Right lobe of liver (tissue), 6 donors: Measurements from ENCODE around the gene KRTAP5-2. TPM values are rescaled to one million over a fixed set of nuclear protein-coding genes. Genes with fewer than 3 reads are reported as not detected.
"Not testable (repeated sequence)": the region's sequence is repeated elsewhere in the genome, so short reads cannot be mapped to it uniquely, and the experiment has no call there.

Experiments used
- ATAC-seq, 4 donors: fragments of 200-7000 bp; cut with Tn5 transposase; one replicate each; pipeline ENCODE4 v1.9.1; 2020; ENCODE audit warnings: mild to moderate bottlenecking in 4 of 4, moderate library complexity in 4 of 4
- DNase-seq, 3 donors: peaks; one replicate each; pipeline ENCODE4 v3.0.0-alpha.2; 2020
- H3K27ac ChIP-seq, 3 donors: fragments of 200-600 bp; one replicate each; pipeline ENCODE4 v1.8.0; 2022
- H3K27me3 ChIP-seq, 2 donors: fragments of 200-600 bp; one replicate each; pipeline ENCODE4 v1.8.0; 2022
- H3K36me3 ChIP-seq, 4 donors: fragments of 200-600 bp; sonication (generic) in 1 of 4; one replicate each; pipeline versions ENCODE4 v1.5.1 to v1.8.0; 2017 to 2022; ENCODE audit warnings: control low read depth in 1 of 4
- H3K4me1 ChIP-seq, 4 donors: fragments of 200-600 bp; sonication (generic) in 1 of 4; one replicate each; pipeline versions ENCODE4 v1.5.1 to v1.8.0; 2017 to 2022; ENCODE audit warnings: control low read depth in 1 of 4
- H3K4me3 ChIP-seq, 3 donors: fragments of 200-600 bp; one replicate each; pipeline ENCODE4 v1.8.0; 2022
- H3K9me3 ChIP-seq, 4 donors: fragments of 200-600 bp; sonication (generic) in 1 of 4; one replicate each; pipeline versions ENCODE4 v1.5.1 to v1.8.0; 2017 to 2022; ENCODE audit warnings: control low read depth in 1 of 4
- POLR2A ChIP-seq: fragments of 450-650 bp; IDR thresholded peaks from one replicate; pipeline ENCODE4 v1.6.1; 2017; ENCODE audit warnings: antibody characterized with exemption, mild to moderate bottlenecking
- WGBS: methylation state at CpG from one replicate; pipeline ENCODE4 v1.1.6; 2018; ENCODE audit warnings: low coverage, low lambda C conversion rate; ENCODE audit not compliant: insufficient coverage; ENCODE audit errors: missing lambda C conversion rate; 5-methylcytosine and 5-hydroxymethylcytosine counted together
- intact Hi-C, 2 donors: fragments of 100-400 bp; cut with DNase I; formaldehyde crosslinking; loops; one replicate each; pipeline versions ENCODE4 v1.11.2 to v1.14.1; 2022
- total RNA-seq, 6 experiments: library from RNA; depleted of rRNA in 2 of 6; stranded (reverse); fragments of >200 nt in 2 of 6; fragmentation: NEBNext Ultra II Directional in 3 of 6; extraction: Animal tissue kit (Norgen Biotek cat#: 25700) in 3 of 6; gene quantifications; one replicate each; pipeline versions ENCODE4 v1.1.0 to v1.2.4, GENCODE V29; 2016 to 2023
- TF ChIP-seq, protein P1 (sequence below), 4 donors: fragments of 200-600 bp in 3 of 4; fragments of 450-650 bp in 1 of 4; IDR thresholded peaks; one replicate each; pipeline versions ENCODE4 v1.5.1 to v1.8.0; 2016 to 2022; ENCODE audit warnings: antibody characterized with exemption in 4 of 4, mild to moderate bottlenecking in 2 of 4
- donor health status: DM: no; HTN: yes; CAD: no.
- donor health status: DM: no; HTN: no; CAD: no.
- donor health status: DM: no; HTN: no; CAD: no.
- donor health status: DM: no; HTN: yes; CAD: no.
- donor health status: DM: no; HTN: yes; CAD: no.

The KRTAP5-2 gene
- total RNA-seq, 6 experiments from 2014 or later: not detected

DNA sequence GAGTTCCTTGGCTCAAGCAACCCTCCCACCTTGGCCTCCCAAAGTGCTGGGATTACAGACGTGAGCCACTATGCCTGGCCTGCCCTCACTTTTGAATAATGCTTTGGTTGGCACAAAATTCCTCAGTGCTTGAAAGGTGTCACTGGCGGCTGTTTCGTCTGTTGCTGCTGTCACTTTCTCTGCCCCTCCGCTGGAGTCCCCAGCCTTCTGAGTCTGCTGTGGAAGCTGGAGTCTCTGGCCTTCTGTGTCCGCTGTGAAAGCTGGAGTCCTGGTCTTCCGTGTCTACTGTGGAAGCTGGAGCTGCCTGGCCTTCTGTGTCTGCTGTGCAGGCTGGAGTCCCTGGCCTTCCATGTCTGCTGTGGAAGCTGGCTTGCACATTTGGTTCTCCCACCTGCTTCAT, 8.1 kb downstream of the KRTAP5-2 start:
- no peak overlapping the region for H3K4me3 ChIP-seq
- WGBS: 87% methylated on average over 3 of the region's 6 CpGs
- H3K4me1 ChIP-seq: no peaks in the 10 kb centered on the region
- intact Hi-C loops: no loop called here
- no peaks in the 10 kb centered on the region for H3K36me3 ChIP-seq
- peaks cover 0 to 5% of the 10 kb centered on the region in 2 donors for H3K27me3 ChIP-seq
- no peaks in the 10 kb centered on the region for H3K9me3 ChIP-seq
- no peak overlapping the region for H3K27ac ChIP-seq
- no peak for DNase-seq
- no peak for ATAC-seq
- TF ChIP-seq POLR2A: no peak
- TF ChIP-seq, protein P1, sequence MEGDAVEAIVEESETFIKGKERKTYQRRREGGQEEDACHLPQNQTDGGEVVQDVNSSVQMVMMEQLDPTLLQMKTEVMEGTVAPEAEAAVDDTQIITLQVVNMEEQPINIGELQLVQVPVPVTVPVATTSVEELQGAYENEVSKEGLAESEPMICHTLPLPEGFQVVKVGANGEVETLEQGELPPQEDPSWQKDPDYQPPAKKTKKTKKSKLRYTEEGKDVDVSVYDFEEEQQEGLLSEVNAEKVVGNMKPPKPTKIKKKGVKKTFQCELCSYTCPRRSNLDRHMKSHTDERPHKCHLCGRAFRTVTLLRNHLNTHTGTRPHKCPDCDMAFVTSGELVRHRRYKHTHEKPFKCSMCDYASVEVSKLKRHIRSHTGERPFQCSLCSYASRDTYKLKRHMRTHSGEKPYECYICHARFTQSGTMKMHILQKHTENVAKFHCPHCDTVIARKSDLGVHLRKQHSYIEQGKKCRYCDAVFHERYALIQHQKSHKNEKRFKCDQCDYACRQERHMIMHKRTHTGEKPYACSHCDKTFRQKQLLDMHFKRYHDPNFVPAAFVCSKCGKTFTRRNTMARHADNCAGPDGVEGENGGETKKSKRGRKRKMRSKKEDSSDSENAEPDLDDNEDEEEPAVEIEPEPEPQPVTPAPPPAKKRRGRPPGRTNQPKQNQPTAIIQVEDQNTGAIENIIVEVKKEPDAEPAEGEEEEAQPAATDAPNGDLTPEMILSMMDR (IDR thresholded peaks at IDR 0.05): no peak

GRCh38 chr11:1589191-1589963, 8.7 kb downstream of the KRTAP5-2 start:
- H3K4me3 ChIP-seq, DNase-seq, H3K4me1 ChIP-seq, intact Hi-C loops, H3K27ac ChIP-seq, H3K36me3 ChIP-seq, H3K9me3 ChIP-seq, H3K27me3 ChIP-seq: not testable (repeated sequence)
- WGBS: 22% methylated on average over 8 of the region's 10 CpGs
- peak; percentile 59 to 92 (median 73) for ATAC-seq

DNA sequence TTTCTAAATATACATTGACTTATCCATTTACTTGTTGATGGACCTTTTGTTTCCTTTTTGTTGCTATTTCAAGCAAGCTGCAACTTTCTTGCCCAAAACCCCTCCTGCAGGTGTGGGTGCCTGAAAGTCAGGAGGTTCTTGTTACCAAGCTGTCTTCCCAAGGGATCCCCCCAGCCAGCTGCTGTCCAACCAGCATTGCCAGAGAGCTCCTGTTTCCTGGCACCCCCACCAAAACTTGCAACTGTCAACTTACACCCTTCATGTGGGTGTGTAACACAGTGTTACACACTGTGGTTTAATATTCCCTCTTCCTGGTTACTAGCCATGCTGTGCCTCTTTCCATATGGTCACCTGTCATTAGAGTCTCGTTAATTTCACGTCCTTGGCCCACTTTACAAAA, 11.4 kb downstream of the KRTAP5-2 start:
- Histone ChIP-seq H3K9me3 (no peaks in the 10 kb centered on the region), H3K27ac (no peak overlapping the region), H3K36me3 (no peaks in the 10 kb centered on the region), H3K4me3 (no peak overlapping the region), H3K4me1 (no peaks in the 10 kb centered on the region), H3K27me3 (no peaks in the 10 kb centered on the region)
- TF ChIP-seq, protein P1 (IDR thresholded peaks at IDR 0.05): no peak
- TF ChIP-seq POLR2A: no peak
- DNase-seq: no peak
- intact Hi-C loops: no loop called here
- WGBS: 78% methylated on average over 2 of the region's 2 CpGs
- no peak for ATAC-seq

DNA sequence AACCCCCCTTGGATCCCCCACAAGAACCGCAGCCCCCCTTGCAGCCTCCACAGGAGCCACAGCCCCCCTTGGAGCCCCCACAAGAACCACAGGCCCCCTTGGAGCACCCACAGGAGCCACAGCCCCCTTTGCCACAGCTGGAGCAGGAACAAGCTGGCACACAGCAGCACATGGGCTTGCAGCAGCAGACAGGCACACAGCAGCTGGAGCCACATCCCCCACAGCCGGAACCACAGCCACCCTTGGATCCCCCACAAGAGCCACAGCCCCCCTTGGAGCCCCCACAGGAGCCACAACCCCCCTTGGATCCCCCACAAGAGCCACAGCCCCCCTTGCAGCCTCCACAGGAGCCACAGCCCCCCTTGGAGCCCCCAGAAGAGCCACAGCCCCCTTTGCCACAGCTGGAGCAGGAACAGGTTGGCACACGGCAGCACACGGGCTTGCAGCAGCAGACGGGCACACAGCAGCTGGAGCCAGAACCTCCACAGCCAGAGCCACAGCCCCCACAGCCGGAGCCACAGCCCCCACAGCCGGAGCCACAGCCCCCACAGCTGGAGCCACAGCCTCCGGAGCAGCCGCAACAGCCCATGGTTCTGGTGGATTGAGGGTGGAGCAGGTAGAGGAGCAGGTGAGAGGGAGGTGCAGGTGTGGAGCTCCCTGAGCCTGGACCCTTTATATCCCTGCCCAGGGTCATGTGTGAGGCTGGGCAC, 13.3 kb downstream of the KRTAP5-2 start, which contains the start of gene KRTAP5-1:
KRTAP5-1 (minus strand) TSS at position 623 of the 710 bp plus-strand sequence; CDS start at position 589, 34 bp downstream.
- no CpG with 5 or more reads among the region's 9 CpGs for WGBS
- not testable (repeated sequence) for ATAC-seq, DNase-seq

DNA sequence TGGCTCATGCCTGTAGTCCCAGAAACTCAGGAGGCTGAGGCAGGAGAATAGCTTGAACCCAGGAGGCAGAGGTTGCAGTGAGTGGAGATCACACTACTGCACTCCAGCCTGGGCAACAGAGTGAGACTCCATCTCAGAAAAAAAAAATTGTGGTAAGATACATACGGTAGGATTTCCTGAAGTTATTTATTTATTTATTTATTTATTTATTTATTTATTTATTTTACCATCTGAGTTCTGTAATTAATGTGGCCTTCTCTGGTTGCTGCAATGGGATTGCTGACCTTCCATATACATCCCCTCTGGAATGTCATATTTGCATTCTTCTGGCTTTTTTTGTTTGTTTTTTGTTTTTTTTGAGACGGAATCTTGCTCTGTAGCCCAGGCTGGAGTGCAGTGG, 15.2 kb downstream of the KRTAP5-2 start:
- intact Hi-C loops, H3K36me3 ChIP-seq, H3K4me1 ChIP-seq, H3K27ac ChIP-seq, H3K27me3 ChIP-seq, H3K9me3 ChIP-seq, H3K4me3 ChIP-seq, ATAC-seq, DNase-seq: not testable (repeated sequence)
- WGBS: 69% methylated on average over 2 of the region's 2 CpGs

More for the DNA sequence above, 13.3 kb downstream of the KRTAP5-2 start, which contains the start of gene KRTAP5-1:
- H3K9me3 ChIP-seq, H3K36me3 ChIP-seq, H3K4me3 ChIP-seq, H3K27ac ChIP-seq, H3K4me1 ChIP-seq, intact Hi-C loops, H3K27me3 ChIP-seq: not testable (repeated sequence)

DNA sequence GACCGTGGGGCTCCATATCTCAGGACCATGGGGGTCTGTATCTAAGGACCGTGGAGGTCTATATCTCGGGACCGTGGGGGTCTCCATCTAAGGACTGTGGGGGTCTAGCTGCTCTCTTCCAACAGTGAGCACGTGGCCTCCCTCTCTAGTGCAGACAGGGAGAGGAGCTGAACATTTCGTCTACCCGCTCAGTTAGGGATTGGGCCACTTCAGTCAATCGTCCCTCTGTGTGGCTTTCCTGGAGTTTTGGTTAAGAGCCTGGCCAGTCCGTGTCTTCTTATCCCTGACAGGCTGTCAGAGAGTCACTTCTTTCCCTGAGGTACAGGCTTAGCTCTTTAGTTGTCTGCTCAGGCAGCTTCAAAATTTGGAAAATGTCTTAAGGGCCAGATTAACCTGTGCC, 16.1 kb downstream of the KRTAP5-2 start:
- intact Hi-C loops: no loop called here
- DNase-seq (no peak), ATAC-seq (no peak)
- H3K27ac ChIP-seq: no peak overlapping the region
- TF ChIP-seq, protein P1 (IDR thresholded peaks at IDR 0.05): no peak
- TF ChIP-seq POLR2A: no peak
- H3K4me3 ChIP-seq: no peak overlapping the region
- H3K4me1 ChIP-seq: no peaks in the 10 kb centered on the region
- 50% methylated on average over 2 of the region's 9 CpGs for WGBS
- H3K36me3 ChIP-seq: no peaks in the 10 kb centered on the region
- no peaks in the 10 kb centered on the region for H3K9me3 ChIP-seq
- no peaks in the 10 kb centered on the region for H3K27me3 ChIP-seq
